ENCODE data around the gene PKN3. TPM values are rescaled to one million over a fixed set of nuclear protein-coding genes. Genes with fewer than 3 reads are reported as not detected.

Gene PKN3
- total RNA-seq, 1 donor from 2014 or later = 0.31 TPM

GRCh38 chr9:128718047-128718446 lies 15.7 kb downstream of the PKN3 start:
- no peak for DNase-seq

GRCh38 chr9:128718475-128718874 lies 16.2 kb downstream of the PKN3 start:
- no peak for DNase-seq

GRCh38 chr9:128719919-128720605 lies 17.8 kb downstream of the PKN3 start:
- DNase-seq = no peak

- DNase-seq = no peak
These were observed 18.7 kb downstream of the PKN3 start for GRCh38 chr9:128720841-128721486.

GRCh38 chr9:128721487-128722010 lies 19.2 kb downstream of the PKN3 start:
- no peak for DNase-seq

- no peak for DNase-seq
These were observed 20.4 kb downstream of the PKN3 start for GRCh38 chr9:128722380-128723351.

GRCh38 chr9:128723352-128723865 lies 21.1 kb downstream of the PKN3 start:
- DNase-seq = no peak

- peak; percentile 82 for DNase-seq
These were observed 21.8 kb downstream of the PKN3 start, which contains the start of gene ZDHHC12 for GRCh38 chr9:128723866-128724743. Gene ZDHHC12 (minus strand): TSS chr9:128724127. CDS start chr9:128724093, 34 bp downstream.

- DNase-seq = peak; percentile 85
These were observed 22.5 kb downstream of the PKN3 start for GRCh38 chr9:128724744-128725211.

- no peak for DNase-seq
These were observed 25.4 kb downstream of the PKN3 start for GRCh38 chr9:128727640-128728248.

GRCh38 chr9:128728298-128728697 lies 26.0 kb downstream of the PKN3 start:
- no peak for DNase-seq

GRCh38 chr9:128729302-128729701 lies 27.0 kb downstream of the PKN3 start:
- no peak for DNase-seq

- no peak for DNase-seq
These were observed 27.6 kb downstream of the PKN3 start for GRCh38 chr9:128729766-128730517.

GRCh38 chr9:128731093-128731492 lies 28.8 kb downstream of the PKN3 start:
- no peak for DNase-seq

- no peak for DNase-seq
These were observed 29.4 kb downstream of the PKN3 start for GRCh38 chr9:128731691-128732090.

GRCh38 chr9:128732576-128732975 lies 30.3 kb downstream of the PKN3 start:
- DNase-seq = no peak

GRCh38 chr9:128733256-128733655 lies 31.0 kb downstream of the PKN3 start:
- DNase-seq = peak; percentile 21

- DNase-seq = peak; percentile 10
These were observed 33.1 kb downstream of the PKN3 start for GRCh38 chr9:128735373-128735772.

- no peak for DNase-seq
These were observed 40.1 kb downstream of the PKN3 start for GRCh38 chr9:128742401-128742800.

- DNase-seq = no peak
These were observed 41.1 kb downstream of the PKN3 start for GRCh38 chr9:128743421-128743820.

Data from occipital lobe (tissue), 2 donors.